GM12878 (cell line): Measurements from ENCODE around the gene NCOA4. TPM values are rescaled to one million over a fixed set of nuclear protein-coding genes. Genes with fewer than 3 reads are reported as not detected.

Source experiments
- ATAC-seq: fragments of 200-7000 bp; cut with Tn5 transposase; 3 replicates; pipeline ENCODE4 v1.9.1; 2020; ENCODE audit warnings: mild to moderate bottlenecking, moderate library complexity
- BruUV-seq: library from RNA; stranded (reverse); fragments of 400-500 nt; replicated peaks from 2 replicates; lab custom pipeline; 2021; lab: Mats Ljungman, UMichigan
- CTCF ChIA-PET: fragments of 300-600 bp; sonication (Branson Sonifier 250); formaldehyde crosslinking; extraction: SDS; loops from one replicate; lab custom pipeline; 2021; ENCODE audit warnings: inconsistent platforms; lab: Yijun Ruan, JAX
- POLR2A ChIA-PET: fragments of 350-600 bp; formaldehyde crosslinking; extraction: SDS; loops from one replicate; lab custom pipeline; 2021; ENCODE audit warnings: inconsistent platforms; lab: Charles Lee
- RAD21 ChIA-PET: fragments of 300-600 bp; sonication (Branson Sonifier 250); formaldehyde crosslinking; loops from one replicate; lab custom pipeline; 2023; ENCODE audit warnings: antibody characterized with exemption; ENCODE audit not compliant: unreplicated experiment; lab: Charles Lee
- SMC1A ChIA-PET: fragments of 300-600 bp; sonication (Branson Sonifier 250); formaldehyde crosslinking; loops from one replicate; lab custom pipeline; 2023; ENCODE audit not compliant: unreplicated experiment, uncharacterized antibody; lab: Charles Lee
- DNase-seq: peaks from one replicate; pipeline ENCODE4 v3.0.0-alpha.2; 2011; ENCODE audit warnings: low read depth, low spot score
- FAIRE-seq: peaks from 3 replicates; lab custom pipeline; 2011; peaks lifted over from hg19 to GRCh38; lab: Jason Lieb, UNC
- H2AFZ ChIP-seq: 2 replicates; pipeline ENCODE4 v1.6.0; 2011; ENCODE audit warnings: low read depth, low read length, control low read depth; ENCODE audit not compliant: control insufficient read depth
- H3K27ac ChIP-seq: 2 replicates; pipeline ENCODE4 v1.5.1; 2011; ENCODE audit warnings: control low read depth; ENCODE audit not compliant: control insufficient read depth, insufficient read depth
- H3K27me3 ChIP-seq, 2 experiments: replicated peaks in 1 of 2; 2 replicates each; pipeline versions ENCODE4 v1.6.0 to v1.6.1; 2011; ENCODE audit warnings: low read length in 1 of 2; ENCODE audit not compliant: control insufficient read depth in 2 of 2, insufficient read depth in 2 of 2
- H3K36me3 ChIP-seq, 2 experiments: 2 replicates each; pipeline ENCODE4 v1.5.1; 2011; ENCODE audit warnings: low read length in 1 of 2; ENCODE audit not compliant: control insufficient read depth in 2 of 2, insufficient read depth in 2 of 2
- H3K4me1 ChIP-seq: 2 replicates; pipeline ENCODE4 v1.6.1; 2011; ENCODE audit warnings: mild to moderate bottlenecking, low read length, moderate library complexity, mixed read lengths; ENCODE audit not compliant: control insufficient read depth, insufficient read depth
- H3K4me2 ChIP-seq: 2 replicates; pipeline ENCODE4 v1.6.0; 2011; ENCODE audit warnings: control low read depth; ENCODE audit not compliant: control insufficient read depth, insufficient read depth
- H3K4me3 ChIP-seq: fragments of 200-600 bp; sonication (generic); 2 replicates; pipeline ENCODE4 v1.5.1; 2016
- H3K79me2 ChIP-seq: 2 replicates; pipeline ENCODE4 v1.6.0; 2011; ENCODE audit warnings: low read length; ENCODE audit not compliant: control insufficient read depth, insufficient read depth
- H3K9ac ChIP-seq: 2 replicates; pipeline ENCODE4 v1.8.0; 2011; ENCODE audit warnings: low read length, control low read depth, mixed read lengths; ENCODE audit not compliant: control insufficient read depth, insufficient read depth
- H3K9me3 ChIP-seq: replicated peaks from 3 replicates; pipeline ENCODE4 v1.5.1; 2011; ENCODE audit warnings: mild to moderate bottlenecking, low read length; ENCODE audit not compliant: control insufficient read depth, insufficient read depth
- H4K20me1 ChIP-seq: 2 replicates; pipeline ENCODE4 v1.6.0; 2011; ENCODE audit not compliant: control insufficient read depth, insufficient read depth
- ATF7 ChIP-seq: fragments of 450-650 bp; IDR thresholded peaks from 2 replicates; pipeline ENCODE4 v1.6.1; 2016; ENCODE audit warnings: low read depth, mild to moderate bottlenecking
- CBX3 ChIP-seq: fragments of 200-600 bp; sonication (generic); IDR thresholded peaks from 2 replicates; pipeline ENCODE4 v1.6.1; 2016; ENCODE audit warnings: low read depth, borderline replicate concordance
- CBX5 ChIP-seq: sonication (generic); IDR thresholded peaks from 2 replicates; pipeline ENCODE4 v1.6.1; 2016; ENCODE audit warnings: low read depth, moderate library complexity, mild to moderate bottlenecking, inconsistent platforms
- CEBPB ChIP-seq, 2 experiments: fragments of 150-350 bp in 1 of 2; IDR thresholded peaks; 2 replicates each; pipeline ENCODE4 v1.6.1; 2012 to 2014; ENCODE audit warnings: low read depth in 2 of 2, low read length in 2 of 2, borderline replicate concordance in 1 of 2, inconsistent platforms in 1 of 2
- CEBPZ ChIP-seq: fragments of 150-350 bp; IDR thresholded peaks from 2 replicates; pipeline ENCODE4 v1.6.1; 2016; ENCODE audit warnings: low read depth, low read length
- CHD4 ChIP-seq: fragments of 200-600 bp; sonication (generic); IDR thresholded peaks from 2 replicates; pipeline ENCODE4 v1.6.1; 2016; ENCODE audit warnings: mild to moderate bottlenecking
- ESRRA ChIP-seq: IDR thresholded peaks from 2 replicates; pipeline ENCODE4 v1.6.1; 2012; ENCODE audit warnings: mild to moderate bottlenecking, low read length, improper control_type of control experiment
- EZH2 ChIP-seq: IDR thresholded peaks from 2 replicates; pipeline ENCODE4 v1.6.1; 2012; ENCODE audit warnings: low read depth, mild to moderate bottlenecking, control low read depth, inconsistent platforms, low read length, borderline replicate concordance; ENCODE audit not compliant: control insufficient read depth
- GABPA ChIP-seq: IDR thresholded peaks from 2 replicates; pipeline ENCODE4 v1.6.1; 2014; ENCODE audit warnings: antibody characterized with exemption, low read depth, mild to moderate bottlenecking, inconsistent platforms
- IRF4 ChIP-seq: IDR thresholded peaks from 2 replicates; pipeline ENCODE4 v1.6.1; 2011; ENCODE audit warnings: low read depth, low read length
- NBN ChIP-seq: fragments of 450-650 bp; IDR thresholded peaks from 2 replicates; pipeline ENCODE4 v1.6.1; 2016
- NR2C2 ChIP-seq: IDR thresholded peaks from 2 replicates; pipeline ENCODE4 v1.6.1; 2011; ENCODE audit warnings: borderline replicate concordance, low read depth; ENCODE audit not compliant: control insufficient read depth, insufficient read length
- POLR2AphosphoS5 ChIP-seq: IDR thresholded peaks from 2 replicates; pipeline ENCODE4 v1.6.1; 2011; ENCODE audit warnings: mild to moderate bottlenecking, low read length, inconsistent platforms
- RAD21 ChIP-seq: IDR thresholded peaks from 2 replicates; pipeline ENCODE4 v1.6.1; 2011; ENCODE audit warnings: mild to moderate bottlenecking, low read depth, low read length, moderate library complexity; ENCODE audit not compliant: insufficient read depth
- RFX5 ChIP-seq: IDR thresholded peaks from 2 replicates; pipeline ENCODE4 v1.6.1; 2011; ENCODE audit warnings: low read depth, low read length, improper control_type of control experiment
- RUNX3 ChIP-seq: IDR thresholded peaks from 2 replicates; pipeline ENCODE4 v1.6.1; 2012; ENCODE audit warnings: low read length, inconsistent platforms
- SREBF1 ChIP-seq: IDR thresholded peaks from 2 replicates; pipeline ENCODE4 v1.6.1; 2012; ENCODE audit warnings: mild to moderate bottlenecking, low read length
- TCF7 ChIP-seq: IDR thresholded peaks from 2 replicates; pipeline ENCODE4 v1.6.1; 2014; ENCODE audit warnings: antibody characterized with exemption, borderline replicate concordance
- ZNF274 ChIP-seq: IDR thresholded peaks from one replicate; pipeline ENCODE4 v1.8.0; 2011; ENCODE audit not compliant: insufficient read length, insufficient read depth
- ZNF592 ChIP-seq: fragments of 450-650 bp; IDR thresholded peaks from 2 replicates; pipeline ENCODE4 v1.6.1; 2017; ENCODE audit warnings: mild to moderate bottlenecking, moderate library complexity
- WGBS: methylation state at CpG from one replicate; pipeline ENCODE4 v1.1.6; 2016; ENCODE audit warnings: low lambda C conversion rate; ENCODE audit not compliant: insufficient replicate concordance, insufficient coverage; ENCODE audit errors: missing lambda C conversion rate; 5-methylcytosine and 5-hydroxymethylcytosine counted together
- in situ Hi-C: fragments of 300-500 bp; cut with MboI; formaldehyde crosslinking; loops from 9 replicates; pipeline ENCODE4 v1.14.3; 2018; ENCODE audit warnings: mixed read lengths
- intact Hi-C: fragments of 100-400 bp; cut with micrococcal nuclease; formaldehyde crosslinking; loops from one replicate; pipeline ENCODE4 v1.14.2; 2022; ENCODE audit not compliant: unreplicated experiment
- polyA plus RNA-seq, 11 experiments: library from polyadenylated mRNA; depleted of rRNA in 4 of 11; unstranded in 6 of 11; stranded (reverse) in 5 of 11; fragments of >200 nt; fragmentation: Nextera tagmentation in 4 of 11; fragmentation: Illumina TruSeq in 1 of 11; extraction: Ambion mirVana in 4 of 11; extraction: Trizol in 1 of 11; gene quantifications; 1 replicate in 1 of 11; 2 replicates in 10 of 11; pipeline versions ENCODE4 v1.2.1 to v1.2.3, GENCODE V29; 2011 to 2016; ENCODE audit warnings: inconsistent platforms in 2 of 11, missing spikeins in 2 of 11, low read depth in 1 of 11
- total RNA-seq, 4 experiments: library from RNA; depleted of rRNA in 3 of 4; stranded (reverse); fragments of >200 nt in 3 of 4; fragmentation: Illumina TruSeq in 1 of 4; extraction: Trizol in 1 of 4; gene quantifications; 2 replicates each; pipeline versions ENCODE4 v1.2.1 to v1.2.3, GENCODE V29; 2013 to 2021

The NCOA4 gene
- total and polyA plus RNA-seq, 10 of the 15 experiments (the other 5 are each of a cell fraction or from before 2014, with no cell fraction given), result 57.5 to 119 (median 100) TPM

- ChIA-PET RAD21 (no interaction called here), CTCF (interaction anchor here (0.8 to 6.7 kb wide), 5 partner anchors 9 to 769 kb away, joined by 3 to 60 read pairs (median 3); partner anchors contain the start of gene NCOA4), POLR2A (interaction anchor here (0.9 kb wide), 1 partner anchor 16 kb away, joined by 3 read pairs; no protein-coding TSS in a partner anchor), SMC1A (interaction anchor here (0.6 to 3.2 kb wide), 4 partner anchors 9 to 792 kb away, joined by 3 to 12 read pairs (median 6); no protein-coding TSS in a partner anchor)
- H3K4me1 ChIP-seq, result peaks cover 12% of the 10 kb centered on the region
- H3K4me3 ChIP-seq, result no peak overlapping the region
- H3K9me3 ChIP-seq, result no peaks in the 10 kb centered on the region
- intact Hi-C loops, result no loop called here
- no peaks in the 10 kb centered on the region for H3K27me3 ChIP-seq
- H3K9ac ChIP-seq, result no peak overlapping the region
- H3K79me2 ChIP-seq, result peaks cover 75% of the 10 kb centered on the region
- H2AFZ ChIP-seq, result no peak overlapping the region
- in situ Hi-C loops, result no loop called here
- H3K4me2 ChIP-seq, result no peak overlapping the region
- ATAC-seq (no peak), FAIRE-seq (no peak), DNase-seq (no peak)
- no peak overlapping the region for H3K27ac ChIP-seq
- BruUV-seq, result no TSS peak
- no peaks in the 10 kb centered on the region; the same call in 1 of the 2 replicates for H4K20me1 ChIP-seq
- H3K36me3 ChIP-seq, result peaks cover 6 to 12% of the 10 kb centered on the region in 2 experiments
- WGBS, result 100% methylated on average over 3 of the region's 3 CpGs
- TF ChIP-seq ATF7 (no peak), CBX5 (no peak), ZNF274 (no peak), NR2C2 (no peak), POLR2AphosphoS5 (no peak), ZNF592 (no peak), RAD21 (no peak), CHD4 (no peak), ESRRA (no peak), RUNX3 (no peak), CEBPZ (no peak), IRF4 (no peak), NBN (no peak), CEBPB (IDR thresholded peaks at IDR 0.05; ENCODE audit: borderline replicate concordance in 1 of 2, low read depth in 2 of 2, low read length in 2 of 2) (no peak), GABPA (no peak), TCF7 (no peak), EZH2 (no peak), RFX5 (no peak), CBX3 (no peak), SREBF1 (no peak)
- TF ChIP-seq, all 136 proteins: peak for 0
Measured at GRCh38 chr10:46019177-46019528, 11.3 kb downstream of the NCOA4 start.
